Measurements from ENCODE around the gene TRA2A.

The TRA2A gene

DNA sequence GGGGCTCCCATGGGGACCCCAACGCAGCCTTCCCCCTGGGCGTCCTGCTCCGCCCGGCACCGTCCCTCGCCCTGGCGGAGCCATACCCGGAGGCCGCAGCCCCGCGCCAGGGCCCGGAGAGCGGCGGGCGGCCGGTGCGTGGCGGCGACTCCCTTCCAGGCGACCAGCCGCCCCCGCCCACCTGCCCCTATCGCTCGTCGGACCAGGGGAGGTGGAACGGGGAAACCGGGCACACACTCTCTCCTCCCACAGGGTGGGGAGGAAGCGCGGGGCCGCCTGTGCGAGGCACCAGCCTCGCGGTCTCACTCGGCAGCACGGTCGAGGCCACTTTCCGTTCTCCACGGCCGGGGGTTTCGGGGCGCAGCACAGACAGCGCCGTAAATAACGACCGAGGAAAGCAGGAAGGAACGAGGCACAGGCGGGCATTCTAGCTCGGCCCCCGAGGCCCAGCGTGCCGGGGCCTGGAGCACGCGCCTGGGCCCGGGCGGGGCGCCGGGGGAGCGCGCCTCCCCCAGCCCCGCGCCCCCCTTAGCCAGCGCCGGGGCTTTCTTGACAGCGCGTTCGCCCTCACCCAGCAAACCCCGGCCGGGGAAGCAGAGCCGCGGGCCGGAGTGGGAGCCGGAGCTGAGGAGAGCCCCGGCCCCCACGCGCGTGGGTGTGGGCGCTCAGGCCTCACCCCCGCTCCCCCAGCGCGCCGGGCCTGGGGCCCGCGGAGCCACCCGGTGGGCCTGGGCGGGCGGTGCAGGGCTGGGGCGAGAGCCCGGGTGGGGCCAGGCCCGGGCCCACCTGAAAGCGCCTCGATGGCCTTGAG, 62.4 kb downstream of the TRA2A start:
- DNase-seq, result peak; percentile 80

DNA sequence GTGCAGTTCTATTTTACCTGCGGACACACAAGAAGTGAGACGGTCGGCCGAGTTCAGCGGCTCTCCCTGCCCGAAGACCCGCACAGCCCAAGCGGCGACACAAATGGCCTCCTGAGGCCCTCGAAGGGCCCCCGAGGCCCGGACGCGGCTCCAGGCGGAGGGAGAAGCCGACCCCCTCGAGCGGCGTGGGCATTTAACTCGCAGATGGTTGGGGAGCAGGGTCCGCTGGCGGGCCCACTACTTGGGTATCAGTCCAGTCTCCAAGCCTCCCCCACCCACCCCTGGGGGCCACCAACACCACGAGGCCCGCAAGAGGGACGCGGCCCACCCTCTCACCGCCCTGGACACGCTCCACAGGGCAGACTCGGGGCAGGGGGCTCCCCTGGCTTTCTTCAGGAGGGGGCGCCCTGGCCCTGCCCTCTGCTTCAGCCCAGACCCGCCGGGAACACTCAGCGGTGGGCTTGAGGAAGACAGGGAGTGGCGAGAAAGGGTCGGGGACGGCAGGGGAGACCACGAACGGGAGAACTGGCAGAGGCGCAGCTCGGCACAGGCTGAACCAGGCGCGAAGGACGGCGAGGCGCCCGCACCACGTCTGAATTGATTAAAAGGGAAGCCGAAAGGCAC, 63.1 kb downstream of the TRA2A start:
- peak; percentile 78 for DNase-seq

DNA sequence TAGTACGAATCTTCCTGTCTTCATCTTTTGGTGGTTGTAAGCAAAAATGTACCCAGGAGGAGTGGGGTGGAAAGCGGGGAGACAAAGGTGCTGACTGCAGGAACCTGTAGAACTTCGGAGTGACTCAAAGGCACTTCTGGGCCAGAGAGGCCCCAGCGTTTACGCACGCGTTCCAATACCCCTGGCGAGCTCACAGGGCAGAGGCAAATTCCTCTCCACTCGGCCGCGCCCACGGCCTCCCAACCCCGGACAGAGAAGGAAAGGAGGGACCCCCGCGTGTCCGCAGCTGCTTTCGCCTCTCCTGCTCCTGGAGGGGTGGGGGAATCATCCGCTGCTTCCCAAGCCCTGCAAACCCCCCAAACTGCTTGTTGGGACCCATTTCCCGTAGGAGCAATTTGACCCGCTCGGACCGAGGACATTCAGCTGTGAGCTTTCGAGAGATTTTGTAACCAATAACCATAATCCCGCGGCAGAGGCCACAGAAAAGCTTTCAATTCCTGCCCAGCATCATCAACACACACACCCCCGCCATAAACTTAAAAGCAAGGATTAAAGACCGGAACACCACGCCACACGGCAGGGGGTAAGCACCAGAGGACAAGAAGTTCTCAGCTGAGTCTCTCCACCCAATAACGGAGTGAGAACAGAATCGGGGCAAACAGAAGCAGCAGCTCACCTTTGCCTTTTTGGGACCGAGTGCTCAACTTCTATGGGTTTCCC, 63.8 kb downstream of the TRA2A start:
- DNase-seq, result peak; percentile 73

GRCh38 chr7:23467291-23467805, 64.4 kb downstream of the TRA2A start:
- no peak for DNase-seq

- peak; percentile 37 for DNase-seq
These were observed 68.9 kb downstream of the TRA2A start for GRCh38 chr7:23462846-23463245.

DNA sequence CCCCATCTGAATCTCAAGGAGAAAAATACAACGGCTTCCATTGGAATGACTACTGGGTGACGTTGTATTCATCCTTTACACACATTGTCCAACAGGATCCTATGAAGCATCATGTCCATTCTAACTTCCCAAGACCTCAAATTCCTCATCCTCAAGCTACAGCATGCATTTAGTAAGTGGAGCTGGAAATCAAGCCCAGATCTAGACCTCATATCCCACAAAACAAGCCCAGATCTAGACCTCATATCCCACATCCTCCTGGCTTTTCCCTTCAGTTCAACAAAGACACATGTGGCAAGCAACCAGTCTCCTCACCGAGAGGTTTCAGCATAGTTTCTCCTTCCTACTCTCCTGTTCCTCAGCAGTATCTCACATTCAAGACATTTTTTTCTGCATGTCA, 73.7 kb downstream of the TRA2A start:
- no peak for DNase-seq

GRCh38 chr7:23456093-23456492, 75.7 kb downstream of the TRA2A start:
- DNase-seq, result no peak

DNA sequence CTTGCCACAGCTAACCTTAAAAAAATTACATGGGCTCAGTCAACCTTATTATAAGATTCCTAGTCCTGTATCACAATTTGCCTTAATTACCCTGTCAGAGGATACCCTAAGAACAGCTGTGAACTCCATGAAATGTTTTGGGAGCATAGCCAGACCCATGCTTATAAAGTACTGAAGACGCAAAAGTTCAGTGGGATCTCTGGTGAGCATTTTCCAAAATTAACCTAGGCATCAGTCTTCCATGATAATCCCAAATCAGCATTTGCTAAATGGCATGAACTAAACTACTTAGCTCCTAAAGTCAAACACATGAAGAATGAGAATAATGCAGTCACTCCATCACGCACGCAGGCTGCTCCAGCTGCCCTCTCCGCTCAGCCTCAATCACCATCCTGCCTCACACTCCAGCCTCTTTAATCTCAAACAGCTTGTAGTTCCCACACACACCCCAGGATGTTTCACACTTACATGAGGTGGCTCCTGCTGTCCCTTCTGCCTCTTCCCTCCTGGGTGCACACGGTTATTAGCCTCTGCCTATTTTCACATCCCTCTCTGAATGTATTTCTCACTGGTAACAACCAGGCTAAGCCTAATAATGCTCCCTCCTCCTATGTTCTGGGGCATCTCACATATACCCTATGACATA, 76.8 kb downstream of the TRA2A start:
- DNase-seq, result no peak
